Measurements from ENCODE around the gene NLRC4.
"Not testable (repeated sequence)": the region's sequence is repeated elsewhere in the genome, so short reads cannot be mapped to it uniquely, and the experiment has no call there.

Gene NLRC4, protein sequence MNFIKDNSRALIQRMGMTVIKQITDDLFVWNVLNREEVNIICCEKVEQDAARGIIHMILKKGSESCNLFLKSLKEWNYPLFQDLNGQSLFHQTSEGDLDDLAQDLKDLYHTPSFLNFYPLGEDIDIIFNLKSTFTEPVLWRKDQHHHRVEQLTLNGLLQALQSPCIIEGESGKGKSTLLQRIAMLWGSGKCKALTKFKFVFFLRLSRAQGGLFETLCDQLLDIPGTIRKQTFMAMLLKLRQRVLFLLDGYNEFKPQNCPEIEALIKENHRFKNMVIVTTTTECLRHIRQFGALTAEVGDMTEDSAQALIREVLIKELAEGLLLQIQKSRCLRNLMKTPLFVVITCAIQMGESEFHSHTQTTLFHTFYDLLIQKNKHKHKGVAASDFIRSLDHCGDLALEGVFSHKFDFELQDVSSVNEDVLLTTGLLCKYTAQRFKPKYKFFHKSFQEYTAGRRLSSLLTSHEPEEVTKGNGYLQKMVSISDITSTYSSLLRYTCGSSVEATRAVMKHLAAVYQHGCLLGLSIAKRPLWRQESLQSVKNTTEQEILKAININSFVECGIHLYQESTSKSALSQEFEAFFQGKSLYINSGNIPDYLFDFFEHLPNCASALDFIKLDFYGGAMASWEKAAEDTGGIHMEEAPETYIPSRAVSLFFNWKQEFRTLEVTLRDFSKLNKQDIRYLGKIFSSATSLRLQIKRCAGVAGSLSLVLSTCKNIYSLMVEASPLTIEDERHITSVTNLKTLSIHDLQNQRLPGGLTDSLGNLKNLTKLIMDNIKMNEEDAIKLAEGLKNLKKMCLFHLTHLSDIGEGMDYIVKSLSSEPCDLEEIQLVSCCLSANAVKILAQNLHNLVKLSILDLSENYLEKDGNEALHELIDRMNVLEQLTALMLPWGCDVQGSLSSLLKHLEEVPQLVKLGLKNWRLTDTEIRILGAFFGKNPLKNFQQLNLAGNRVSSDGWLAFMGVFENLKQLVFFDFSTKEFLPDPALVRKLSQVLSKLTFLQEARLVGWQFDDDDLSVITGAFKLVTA

DNA sequence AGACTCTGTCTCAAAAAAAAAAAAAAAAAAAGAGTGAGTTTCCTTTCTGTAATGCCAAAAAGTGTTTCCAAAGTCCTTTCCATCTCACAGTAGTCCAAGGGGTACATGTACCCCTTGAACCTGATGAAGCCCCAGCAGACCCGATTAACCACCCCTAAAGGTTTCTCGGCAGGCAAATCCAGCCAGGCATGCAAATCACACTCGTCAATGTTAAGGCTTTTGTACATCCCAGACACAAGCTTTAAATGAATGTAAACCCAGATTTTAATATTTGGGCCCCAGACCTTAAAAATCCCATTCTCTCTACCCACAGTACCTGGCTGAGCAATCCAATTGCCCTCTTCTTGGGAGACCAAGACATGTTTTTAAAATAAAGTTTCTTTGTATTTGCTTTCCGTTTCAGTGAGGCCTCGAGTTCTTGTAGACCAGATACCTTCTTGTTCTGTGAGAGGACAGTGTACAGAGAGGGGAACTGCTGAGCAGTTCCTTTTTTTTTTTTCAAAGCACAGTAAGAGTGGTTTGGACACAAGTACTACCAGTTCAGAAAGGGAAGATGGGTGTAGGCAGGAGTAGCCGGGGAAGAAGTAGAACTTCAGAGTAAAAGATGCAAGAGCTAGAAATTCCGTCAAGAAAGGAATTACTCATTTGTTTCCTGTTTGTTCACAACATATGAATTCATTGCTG is at the start of gene NLRC4:
NLRC4 (minus strand) TSS at position 465 of the 684 bp plus-strand sequence. CDS start 8,111 bp downstream, outside the sequence.
- Histone ChIP-seq H3K4me1 (no peaks in the 10 kb centered on the region), H3K27me3 (ENCODE audit: low read depth) (no peaks in the 10 kb centered on the region), H3K9me3 (no peaks in the 10 kb centered on the region), H3K4me3 (no peak within 1 kb of the TSS), H3K36me3 (replicated peaks) (no peaks in the 10 kb centered on the region)
- in situ Hi-C loops (cut with MboI; ENCODE audit: low sequenced_read_pairs), result no loop called here
- DNase-seq (ENCODE audit: low spot score in 2 of 2), result no peak

DNA sequence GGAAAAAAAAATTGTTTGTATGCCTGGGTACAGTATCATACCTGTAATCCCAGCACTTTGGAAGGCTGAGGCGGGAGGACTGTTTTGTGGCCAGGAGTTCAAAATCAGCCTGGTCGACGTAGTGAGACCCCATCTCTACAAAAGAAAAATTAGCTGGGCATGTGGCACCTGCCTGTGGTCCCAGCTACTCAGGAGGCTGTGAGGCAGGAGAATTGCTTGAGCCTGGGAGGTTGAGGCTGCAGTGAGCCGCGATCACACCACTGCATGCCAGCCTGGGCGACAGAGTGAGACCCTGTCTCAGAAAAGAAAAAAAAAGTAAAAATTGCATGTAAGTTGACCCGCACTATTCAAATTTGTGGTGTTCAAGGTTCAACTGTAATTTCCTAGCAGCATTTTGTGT is 45.9 kb upstream of the NLRC4 start:
- Histone ChIP-seq H3K9me3 (no peaks in the 10 kb centered on the region), H3K27me3 (ENCODE audit: low read depth) (no peaks in the 10 kb centered on the region), H3K36me3 (replicated peaks) (no peaks in the 10 kb centered on the region; the same call in 1 of the 2 replicates), H3K4me1 (no peaks in the 10 kb centered on the region; the same call in 1 of the 2 replicates), H3K4me3 (no peak overlapping the region)
- no peak for DNase-seq (ENCODE audit: low spot score in 2 of 2)
- in situ Hi-C loops (cut with MboI; ENCODE audit: low sequenced_read_pairs), result no loop called here

DNA sequence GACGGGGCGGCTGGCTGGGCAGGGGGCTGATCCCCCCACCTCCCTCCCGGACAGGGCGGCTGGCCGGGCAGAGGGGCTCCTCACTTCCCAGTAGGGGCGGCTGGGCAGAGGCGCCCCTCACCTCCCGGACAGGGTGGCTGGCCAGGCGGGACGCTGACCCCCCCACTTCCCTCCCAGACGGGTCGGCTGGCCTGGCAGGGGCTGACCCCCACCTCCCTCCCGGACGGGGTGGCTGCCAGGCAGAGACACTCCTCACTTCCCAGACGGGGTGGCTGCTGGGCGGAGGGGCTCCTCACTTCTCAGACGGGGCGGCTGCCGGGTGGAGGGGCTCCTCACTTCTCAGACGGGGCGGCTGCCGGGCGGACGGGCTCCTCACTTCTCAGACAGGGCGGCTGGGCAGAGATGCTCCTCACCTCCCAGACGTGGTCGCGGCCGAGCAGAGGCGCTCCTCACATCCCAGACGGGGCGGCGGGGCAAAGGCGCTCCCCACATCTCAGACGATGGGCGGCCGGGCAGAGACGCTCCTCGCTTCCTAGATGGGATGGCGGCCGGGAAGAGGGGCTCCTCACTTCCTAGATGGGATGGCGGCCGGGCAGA is 29.4 kb upstream of the NLRC4 start:
- H3K4me3 ChIP-seq; in situ Hi-C loops (cut with MboI; ENCODE audit: low sequenced_read_pairs); H3K9me3 ChIP-seq; DNase-seq (ENCODE audit: low spot score in 2 of 2); H3K27me3 ChIP-seq (ENCODE audit: low read depth): not testable (repeated sequence)
- peaks cover 12% of the 10 kb centered on the region; the same call in 1 of the 2 replicates for H3K36me3 ChIP-seq (replicated peaks)
- peaks cover 12% of the 10 kb centered on the region for H3K4me1 ChIP-seq

DNA sequence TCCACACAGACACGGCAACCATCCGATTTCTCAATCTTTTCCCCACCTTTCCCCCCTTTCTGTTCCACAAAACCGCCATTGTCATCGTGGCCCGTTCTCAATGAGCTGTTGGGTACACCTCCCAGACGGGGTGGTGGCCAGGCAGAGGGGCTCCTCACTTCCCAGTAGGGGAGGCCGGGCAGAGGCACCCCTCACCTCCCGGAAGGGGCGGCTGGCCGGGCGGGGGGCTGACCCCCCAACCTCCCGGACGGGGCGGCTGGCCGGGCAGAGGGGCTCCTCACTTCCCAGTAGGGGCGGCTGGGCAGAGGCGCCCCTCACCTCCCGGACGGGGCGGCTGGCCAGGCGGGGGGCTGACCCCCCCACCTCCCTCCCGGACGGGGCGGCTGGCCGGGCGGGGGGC is 28.8 kb upstream of the NLRC4 start:
- H3K4me1 ChIP-seq, result peaks cover 14% of the 10 kb centered on the region

DNA sequence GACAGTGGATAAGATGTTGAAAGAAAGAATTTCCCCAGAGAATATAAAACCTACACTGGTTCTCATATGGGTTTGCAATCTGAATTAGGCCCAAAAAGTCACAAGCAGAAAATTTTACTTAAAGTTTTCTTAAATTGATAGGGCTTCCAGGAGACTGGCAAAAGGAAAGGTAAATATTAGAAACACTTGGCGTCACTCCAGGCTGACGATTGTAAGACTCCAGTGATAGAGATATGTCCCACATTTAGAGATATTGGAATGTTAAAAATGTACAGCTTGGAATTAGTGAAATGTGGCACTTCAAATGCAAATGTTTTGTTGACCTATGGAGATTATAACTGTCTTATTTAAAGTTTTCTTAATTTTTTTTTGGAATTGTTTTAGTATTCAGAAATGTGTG is 27.1 kb upstream of the NLRC4 start:
- peak in 1 of 2 experiments; percentile 40 for DNase-seq (ENCODE audit: low spot score in 2 of 2)
- peaks cover 14% of the 10 kb centered on the region for H3K4me1 ChIP-seq
- no peaks in the 10 kb centered on the region for H3K27me3 ChIP-seq (ENCODE audit: low read depth)
- H3K9me3 ChIP-seq, result no peaks in the 10 kb centered on the region
- H3K36me3 ChIP-seq (replicated peaks), result peaks cover 12% of the 10 kb centered on the region; the same call in 1 of the 2 replicates
- no peak overlapping the region for H3K4me3 ChIP-seq
- in situ Hi-C loops (cut with MboI; ENCODE audit: low sequenced_read_pairs), result no loop called here

More for the DNA sequence above, 28.8 kb upstream of the NLRC4 start:
- H3K4me3 ChIP-seq; H3K9me3 ChIP-seq; in situ Hi-C loops (cut with MboI; ENCODE audit: low sequenced_read_pairs); DNase-seq (ENCODE audit: low spot score in 2 of 2); H3K27me3 ChIP-seq (ENCODE audit: low read depth): not testable (repeated sequence)
- peaks cover 12% of the 10 kb centered on the region; the same call in 1 of the 2 replicates for H3K36me3 ChIP-seq (replicated peaks)

DNA sequence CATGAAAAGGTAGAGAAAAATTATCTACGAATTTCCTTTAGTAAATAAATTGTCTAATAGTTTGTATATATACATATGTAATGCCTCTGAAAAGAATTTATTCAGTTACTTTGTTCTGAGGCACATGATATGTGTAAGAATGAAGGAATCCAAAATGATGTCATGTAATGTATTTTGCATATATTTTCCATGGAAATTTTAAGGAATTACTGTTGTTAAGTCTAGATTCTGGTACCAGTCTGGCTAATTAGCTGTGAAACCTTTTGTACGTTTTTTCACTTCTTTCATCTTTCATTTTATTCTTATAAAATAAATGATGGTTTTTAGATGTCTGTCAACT is 25.3 kb upstream of the NLRC4 start:
- in situ Hi-C loops (cut with MboI; ENCODE audit: low sequenced_read_pairs), result no loop called here
- no peak overlapping the region for H3K4me3 ChIP-seq
- peaks cover 10% of the 10 kb centered on the region; the same call in 1 of the 2 replicates for H3K36me3 ChIP-seq (replicated peaks)
- peaks cover 14% of the 10 kb centered on the region for H3K4me1 ChIP-seq
- H3K9me3 ChIP-seq, result no peaks in the 10 kb centered on the region
- no peaks in the 10 kb centered on the region for H3K27me3 ChIP-seq (ENCODE audit: low read depth)
- DNase-seq (ENCODE audit: low spot score in 2 of 2), result no peak

DNA sequence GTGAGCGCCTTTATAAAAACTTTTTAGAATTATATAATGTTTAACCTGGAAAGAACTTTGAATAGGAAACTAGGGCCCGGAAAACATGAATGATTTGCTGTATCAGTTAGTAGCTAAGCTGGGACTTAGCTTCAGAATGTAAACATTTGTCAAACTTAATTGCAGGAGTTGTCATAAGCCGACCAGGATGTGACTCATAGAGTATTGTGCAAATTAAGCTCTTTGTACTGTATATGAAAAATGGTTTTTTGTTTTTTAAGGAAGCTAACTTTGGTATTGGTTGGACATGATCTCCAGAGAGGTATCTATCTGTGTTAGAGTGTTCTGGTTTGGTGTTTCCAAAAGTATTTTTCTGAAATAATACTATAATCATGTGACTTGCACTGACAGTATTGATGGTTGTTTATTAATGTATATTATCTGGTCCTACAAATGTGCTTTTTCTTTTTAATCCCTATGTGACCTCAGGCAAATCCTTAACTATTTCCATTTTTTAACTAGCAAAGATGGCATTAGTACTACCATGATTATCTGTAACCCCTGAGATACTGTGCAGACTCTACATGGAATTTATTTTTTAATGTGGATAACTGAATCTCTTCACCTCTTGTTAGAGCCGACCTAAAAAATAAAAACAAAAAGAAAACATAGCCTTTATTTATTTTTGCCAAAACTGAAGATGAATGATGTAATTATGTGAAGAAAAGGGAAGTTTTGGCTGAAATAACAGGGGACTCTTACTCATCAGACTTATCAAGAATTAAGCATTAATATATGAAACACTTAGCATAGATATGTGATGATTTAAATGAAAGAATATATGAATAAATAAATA is 24.7 kb upstream of the NLRC4 start:
- in situ Hi-C loops (cut with MboI; ENCODE audit: low sequenced_read_pairs), result no loop called here
- peaks cover 17% of the 10 kb centered on the region for H3K4me1 ChIP-seq
- no peaks in the 10 kb centered on the region for H3K27me3 ChIP-seq (ENCODE audit: low read depth)
- DNase-seq (ENCODE audit: low spot score in 2 of 2), result no peak
- H3K36me3 ChIP-seq (replicated peaks), result peaks cover 9% of the 10 kb centered on the region; the same call in 1 of the 2 replicates
- H3K4me3 ChIP-seq, result no peak overlapping the region
- no peaks in the 10 kb centered on the region for H3K9me3 ChIP-seq

DNA sequence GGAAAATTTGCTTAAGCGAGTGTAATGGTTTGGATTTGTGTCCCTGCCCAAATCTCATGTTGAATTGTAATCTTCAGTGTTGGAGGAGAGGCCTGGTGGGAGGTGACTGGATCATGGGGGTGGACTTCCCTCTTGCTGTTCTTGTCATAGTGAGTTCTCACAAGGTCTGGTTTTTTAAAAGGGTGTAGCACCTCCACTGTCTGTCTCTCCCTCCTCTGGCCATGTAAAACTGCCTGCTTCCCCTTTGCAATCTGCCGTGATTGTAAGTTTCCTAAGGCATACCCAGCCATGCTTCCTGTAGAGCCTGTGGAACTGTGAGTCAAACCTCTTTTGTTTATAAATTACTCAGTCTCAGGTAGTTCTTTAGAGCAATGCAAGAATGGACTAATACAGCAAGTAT is 19.6 kb upstream of the NLRC4 start:
- Histone ChIP-seq H3K36me3 (replicated peaks) (no peaks in the 10 kb centered on the region), H3K9me3 (no peaks in the 10 kb centered on the region), H3K4me1 (peaks cover 10% of the 10 kb centered on the region), H3K4me3 (no peak overlapping the region), H3K27me3 (ENCODE audit: low read depth) (no peaks in the 10 kb centered on the region)
- no peak for DNase-seq (ENCODE audit: low spot score in 2 of 2)
- in situ Hi-C loops (cut with MboI; ENCODE audit: low sequenced_read_pairs), result no loop called here

DNA sequence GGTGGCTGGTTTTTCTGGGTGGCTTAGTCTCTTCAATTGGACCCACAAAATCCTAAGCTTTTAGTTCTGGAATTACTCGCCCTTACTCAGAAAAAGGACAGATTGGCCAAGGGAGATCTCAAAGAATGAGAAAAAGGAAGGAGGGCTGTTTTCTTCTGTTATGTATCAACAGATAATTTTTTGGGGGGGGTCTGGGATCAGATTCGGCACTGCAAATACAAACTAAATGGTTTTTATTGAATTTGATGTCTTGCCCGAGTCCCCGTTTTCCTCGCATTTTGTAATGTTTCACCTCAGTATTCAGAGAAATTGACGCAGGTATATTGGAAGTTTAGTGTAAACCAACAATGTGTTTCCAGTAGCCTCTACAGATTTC is 13.8 kb upstream of the NLRC4 start:
- in situ Hi-C loops (cut with MboI; ENCODE audit: low sequenced_read_pairs), result no loop called here
- no peak for DNase-seq (ENCODE audit: low spot score in 2 of 2)
- H3K27me3 ChIP-seq (ENCODE audit: low read depth), result no peaks in the 10 kb centered on the region
- no peaks in the 10 kb centered on the region for H3K36me3 ChIP-seq (replicated peaks)
- peak overlapping the region; percentile 93 for H3K4me3 ChIP-seq
- peaks cover 5% of the 10 kb centered on the region for H3K4me1 ChIP-seq
- H3K9me3 ChIP-seq, result no peaks in the 10 kb centered on the region

DNA sequence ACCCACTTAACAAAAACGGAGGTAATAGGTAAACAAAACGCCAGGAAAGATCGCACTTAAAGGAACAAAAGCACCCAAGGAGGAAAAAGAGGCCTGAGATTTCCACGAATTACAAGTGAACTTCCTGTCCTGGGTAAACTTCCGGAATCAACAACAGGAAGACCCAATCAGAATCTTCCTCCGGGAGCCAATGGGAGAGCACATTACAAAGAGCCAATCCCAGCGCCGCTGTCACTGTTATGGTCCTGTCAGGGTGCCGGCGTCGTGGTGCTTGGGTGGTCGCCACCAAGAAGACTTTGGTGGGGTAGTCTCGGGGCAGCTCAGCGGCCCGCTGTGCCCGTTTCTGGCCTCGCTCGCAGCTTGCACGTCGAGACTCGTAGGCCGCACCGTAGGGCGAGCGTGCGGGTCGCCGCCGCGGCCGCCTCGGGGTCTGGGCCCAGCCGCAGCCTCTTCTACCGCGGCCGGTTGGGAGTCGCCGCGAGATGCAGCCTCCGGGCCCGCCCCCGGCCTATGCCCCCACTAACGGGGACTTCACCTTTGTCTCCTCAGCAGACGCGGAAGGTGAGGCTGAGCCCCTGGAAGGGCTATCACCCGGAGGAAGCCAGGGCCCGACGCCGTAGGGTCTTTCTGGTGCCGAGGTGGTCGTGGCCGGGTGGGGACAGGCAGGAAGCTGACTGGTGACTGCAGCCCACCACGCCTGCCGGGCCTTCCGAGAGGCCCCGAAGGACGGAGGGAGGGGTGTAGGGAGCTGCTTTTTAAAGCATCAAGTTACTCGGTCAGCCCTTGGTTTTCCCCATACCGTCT is 13.2 kb upstream of the NLRC4 start, which contains the start of gene YIPF4:
YIPF4 (plus strand) TSS at position 231 of the 804 bp plus-strand sequence; CDS start at position 483, 252 bp downstream.
- no peaks in the 10 kb centered on the region for H3K36me3 ChIP-seq (replicated peaks)
- H3K4me3 ChIP-seq, result peak within 1 kb of the TSS; percentile 93
- H3K27me3 ChIP-seq (ENCODE audit: low read depth), result no peaks in the 10 kb centered on the region
- peaks cover 5% of the 10 kb centered on the region for H3K4me1 ChIP-seq
- no peaks in the 10 kb centered on the region for H3K9me3 ChIP-seq
- peak; percentile 90 to 94 for DNase-seq (ENCODE audit: low spot score in 2 of 2)
- in situ Hi-C loops (cut with MboI; ENCODE audit: low sequenced_read_pairs), result no loop called here

DNA sequence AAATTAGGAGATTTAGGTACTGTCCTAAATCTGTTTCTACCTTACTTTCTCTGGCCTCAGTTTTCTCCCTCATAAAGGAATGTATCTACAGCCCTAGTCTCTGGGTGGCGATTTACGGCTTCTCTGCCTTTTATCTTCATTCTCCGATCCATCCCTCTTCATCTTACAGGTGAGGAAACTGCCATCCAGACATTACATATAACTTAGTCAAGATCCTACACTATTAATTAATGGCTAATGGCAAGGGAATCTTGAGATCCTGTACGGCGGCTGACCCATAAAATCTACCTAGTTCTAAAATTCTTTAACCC is 12.6 kb upstream of the NLRC4 start:
- no peak for DNase-seq (ENCODE audit: low spot score in 2 of 2)
- Histone ChIP-seq H3K4me1 (peaks cover 5% of the 10 kb centered on the region), H3K36me3 (replicated peaks) (no peaks in the 10 kb centered on the region), H3K4me3 (peak overlapping the region; percentile 93), H3K27me3 (ENCODE audit: low read depth) (no peaks in the 10 kb centered on the region), H3K9me3 (no peaks in the 10 kb centered on the region)
- in situ Hi-C loops (cut with MboI; ENCODE audit: low sequenced_read_pairs), result no loop called here

DNA sequence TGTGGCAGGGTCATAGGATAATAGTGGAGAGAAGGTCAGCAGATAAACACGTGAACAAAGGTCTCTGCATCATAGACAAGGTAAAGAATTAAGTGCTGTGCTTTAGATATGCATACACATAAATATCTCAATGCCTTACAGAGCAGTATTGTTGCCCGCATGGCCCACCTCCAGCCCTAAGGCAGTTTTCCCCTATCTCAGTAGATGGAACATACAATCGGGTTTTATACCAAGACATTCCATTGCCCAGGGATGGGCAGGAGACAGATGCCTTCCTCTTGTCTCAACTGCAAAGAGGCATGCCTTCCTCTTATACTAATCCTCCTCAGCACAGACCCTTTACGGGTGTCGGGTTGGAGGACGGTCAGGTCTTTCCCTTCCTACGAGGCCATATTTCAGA is 11.1 kb upstream of the NLRC4 start:
- H3K4me1 ChIP-seq; H3K36me3 ChIP-seq (replicated peaks); in situ Hi-C loops (cut with MboI; ENCODE audit: low sequenced_read_pairs); H3K27me3 ChIP-seq (ENCODE audit: low read depth); DNase-seq (ENCODE audit: low spot score in 2 of 2); H3K9me3 ChIP-seq; H3K4me3 ChIP-seq: not testable (repeated sequence)
